OCI-LY7 (cell line): Measurements from ENCODE around the gene EGFLAM. TPM values are rescaled to one million over a fixed set of nuclear protein-coding genes. Genes with fewer than 3 reads are reported as not detected.
A peak's percentile ranks its signal among the peaks of the same experiment; 100 is the strongest.

Experiments
- BruUV-seq: library from RNA; stranded (reverse); fragments of 400-500 nt; replicated peaks from 2 replicates; lab custom pipeline; 2021; lab: Mats Ljungman, UMichigan
- CTCF ChIA-PET: fragments of 300-600 bp; sonication (Branson Sonifier 250); formaldehyde crosslinking; loops from one replicate; lab custom pipeline; 2022; ENCODE audit warnings: antibody characterized with exemption; ENCODE audit not compliant: unreplicated experiment; lab: Charles Lee
- POLR2A ChIA-PET: fragments of 300-600 bp; sonication (Branson Sonifier 250); formaldehyde crosslinking; loops from one replicate; lab custom pipeline; 2022; ENCODE audit warnings: antibody characterized with exemption; lab: Charles Lee
- DNase-seq: peaks from one replicate; pipeline ENCODE4 v3.0.0-alpha.2; 2015; ENCODE audit warnings: low spot score
- H2AFZ ChIP-seq: fragments of 200-600 bp; sonication (generic), shearing (Covaris generic); 2 replicates; pipeline ENCODE4 v1.6.1; 2014; ENCODE audit warnings: mild to moderate bottlenecking, antibody characterized with exemption, low read length, moderate library complexity
- H3K27ac ChIP-seq: fragments of 200-600 bp; sonication (generic); 2 replicates; pipeline ENCODE4 v1.5.1; 2014; ENCODE audit warnings: mixed run types, low read depth, mild to moderate bottlenecking, moderate library complexity, low read length, inconsistent platforms; ENCODE audit not compliant: poor library complexity, severe bottlenecking
- H3K36me3 ChIP-seq: fragments of 200-600 bp; sonication (generic); 2 replicates; pipeline ENCODE4 v1.6.1; 2014; ENCODE audit warnings: mild to moderate bottlenecking, antibody characterized with exemption, low read length, moderate library complexity, mixed read lengths; ENCODE audit not compliant: insufficient read depth
- H3K4me1 ChIP-seq: fragments of 200-600 bp; sonication (generic); 2 replicates; pipeline ENCODE4 v1.5.1; 2014; ENCODE audit warnings: mild to moderate bottlenecking, low read length; ENCODE audit not compliant: insufficient read depth, poor library complexity, severe bottlenecking
- H3K4me2 ChIP-seq: fragments of 200-600 bp; sonication (generic); 2 replicates; pipeline ENCODE4 v1.6.1; 2014; ENCODE audit warnings: mild to moderate bottlenecking, low read length
- H3K4me3 ChIP-seq: fragments of 200-600 bp; sonication (generic); 2 replicates; pipeline ENCODE4 v1.5.1; 2014; ENCODE audit warnings: mild to moderate bottlenecking, low read depth, low read length; ENCODE audit not compliant: poor library complexity, severe bottlenecking
- H3K79me2 ChIP-seq: fragments of 200-600 bp; sonication (generic); 2 replicates; pipeline ENCODE4 v1.6.1; 2016; ENCODE audit warnings: low read depth, mild to moderate bottlenecking, low read length, moderate library complexity, mixed read lengths; ENCODE audit not compliant: insufficient read depth
- H3K9me2 ChIP-seq: fragments of 200-600 bp; sonication (generic); 2 replicates; pipeline ENCODE4 v1.6.1; 2016; ENCODE audit warnings: mild to moderate bottlenecking, low read length, mixed read lengths; ENCODE audit not compliant: insufficient read depth
- H3K9me3 ChIP-seq: fragments of 200-600 bp; sonication (generic); 2 replicates; pipeline ENCODE4 v1.6.1; 2014; ENCODE audit warnings: mild to moderate bottlenecking, mixed run types, low read length, mixed read lengths
- H4K20me1 ChIP-seq: fragments of 200-600 bp; sonication (generic); 2 replicates; pipeline ENCODE4 v1.6.1; 2014; ENCODE audit warnings: mild to moderate bottlenecking, antibody characterized with exemption, low read length, moderate library complexity, mixed read lengths; ENCODE audit not compliant: insufficient read depth
- EZH2phosphoT487 ChIP-seq: fragments of 200-600 bp; sonication (generic); IDR thresholded peaks from 2 replicates; pipeline ENCODE4 v1.6.1; 2018; ENCODE audit warnings: low read depth, borderline replicate concordance, mild to moderate bottlenecking, mixed run types, antibody characterized with exemption, low read length, moderate library complexity, mixed read lengths
- intact Hi-C: fragments of 100-400 bp; cut with micrococcal nuclease; formaldehyde crosslinking; loops from one replicate; pipeline ENCODE4 v1.10.0; 2022; ENCODE audit not compliant: unreplicated experiment
- total RNA-seq, 2 experiments: library from RNA; depleted of rRNA in 1 of 2; stranded (reverse); fragments of >200 nt in 1 of 2; shearing (Covaris generic) in 1 of 2; gene quantifications; 2 replicates each; pipeline ENCODE4 v1.2.3, GENCODE V29; 2014 to 2022
- TF ChIP-seq, protein P1 (sequence below): fragments of 200-600 bp; sonication (generic); conservative IDR thresholded peaks from 2 replicates; pipeline ENCODE4 v1.5.1; 2014; ENCODE audit warnings: mild to moderate bottlenecking, antibody characterized with exemption, low read length, moderate library complexity, mixed read lengths

EGFLAM gene
- total RNA-seq, 2 experiments from 2014 or later = not detected

DNA sequence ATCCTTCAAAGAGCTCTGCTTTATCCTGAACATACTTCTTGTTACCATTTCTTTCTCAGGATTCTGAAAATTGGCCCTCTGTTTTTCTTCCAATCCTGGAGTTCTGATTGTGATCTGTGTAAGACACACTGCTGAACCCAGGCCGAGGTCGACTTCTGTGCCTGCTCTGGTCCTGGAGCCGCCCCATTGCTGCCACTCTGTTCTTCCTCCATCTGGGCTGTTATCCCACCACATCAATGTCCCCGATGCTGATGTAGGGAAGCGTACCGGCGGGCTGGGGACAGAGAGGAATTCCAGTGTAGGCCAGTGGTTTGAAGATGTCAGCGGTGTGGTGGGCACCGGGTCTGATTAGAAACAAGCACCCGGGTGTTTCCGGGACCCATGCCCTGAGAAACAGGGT lies 195.6 kb downstream of the EGFLAM start:
- DNase-seq = no peak
- H3K4me1 ChIP-seq = peaks cover 21% of the 10 kb centered on the region
- peaks cover 15% of the 10 kb centered on the region for H4K20me1 ChIP-seq
- BruUV-seq = no TSS peak
- no peak overlapping the region for H3K27ac ChIP-seq
- H3K36me3 ChIP-seq = no peaks in the 10 kb centered on the region
- TF ChIP-seq EZH2phosphoT487 = no peak
- TF ChIP-seq, protein P1, sequence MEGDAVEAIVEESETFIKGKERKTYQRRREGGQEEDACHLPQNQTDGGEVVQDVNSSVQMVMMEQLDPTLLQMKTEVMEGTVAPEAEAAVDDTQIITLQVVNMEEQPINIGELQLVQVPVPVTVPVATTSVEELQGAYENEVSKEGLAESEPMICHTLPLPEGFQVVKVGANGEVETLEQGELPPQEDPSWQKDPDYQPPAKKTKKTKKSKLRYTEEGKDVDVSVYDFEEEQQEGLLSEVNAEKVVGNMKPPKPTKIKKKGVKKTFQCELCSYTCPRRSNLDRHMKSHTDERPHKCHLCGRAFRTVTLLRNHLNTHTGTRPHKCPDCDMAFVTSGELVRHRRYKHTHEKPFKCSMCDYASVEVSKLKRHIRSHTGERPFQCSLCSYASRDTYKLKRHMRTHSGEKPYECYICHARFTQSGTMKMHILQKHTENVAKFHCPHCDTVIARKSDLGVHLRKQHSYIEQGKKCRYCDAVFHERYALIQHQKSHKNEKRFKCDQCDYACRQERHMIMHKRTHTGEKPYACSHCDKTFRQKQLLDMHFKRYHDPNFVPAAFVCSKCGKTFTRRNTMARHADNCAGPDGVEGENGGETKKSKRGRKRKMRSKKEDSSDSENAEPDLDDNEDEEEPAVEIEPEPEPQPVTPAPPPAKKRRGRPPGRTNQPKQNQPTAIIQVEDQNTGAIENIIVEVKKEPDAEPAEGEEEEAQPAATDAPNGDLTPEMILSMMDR = no peak
- intact Hi-C loops = loop anchor here (10.0 kb wide), 1 partner anchor 621 kb away; the partner anchor contains the start of gene RICTOR
- H3K4me2 ChIP-seq = peak overlapping the region; percentile 70
- CTCF ChIA-PET = interaction anchor here (1.4 to 1.6 kb wide), 2 partner anchors 12 to 32 kb away, joined by 3 to 8 read pairs; no protein-coding TSS in a partner anchor
- POLR2A ChIA-PET = interaction anchor here (0.6 to 2.2 kb wide), 5 partner anchors 9 to 1576 kb away, joined by 3 to 6 read pairs (median 4); no protein-coding TSS in a partner anchor
- no peak overlapping the region for H2AFZ ChIP-seq
- no peaks in the 10 kb centered on the region for H3K79me2 ChIP-seq
- no peaks in the 10 kb centered on the region for H3K9me3 ChIP-seq
- no peak overlapping the region for H3K4me3 ChIP-seq
- H3K9me2 ChIP-seq = no peaks in the 10 kb centered on the region

DNA sequence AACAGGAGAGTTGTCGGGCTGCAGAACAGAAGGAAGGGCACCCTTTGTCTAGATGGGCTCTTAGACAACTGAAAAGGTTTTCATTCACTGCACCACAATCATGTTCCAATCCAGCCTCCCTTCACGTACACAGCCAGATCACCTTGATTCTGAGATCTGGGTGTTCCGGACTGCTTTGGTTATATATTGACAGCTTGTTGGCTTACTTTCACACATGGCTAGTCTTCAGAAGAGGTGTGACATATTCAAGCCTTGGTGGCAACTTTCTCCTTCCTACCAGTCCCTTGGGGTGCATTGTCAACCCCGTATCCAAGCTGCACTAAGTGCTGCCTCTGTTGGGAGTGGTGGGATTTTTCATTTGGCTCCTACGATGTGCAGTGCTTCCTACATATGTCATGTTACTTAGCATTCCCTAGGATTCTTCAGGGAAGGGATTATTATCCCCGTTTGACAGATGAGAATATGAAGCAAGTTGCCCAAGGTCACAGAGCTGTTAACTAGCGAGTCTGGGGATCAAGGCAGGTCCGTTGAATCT lies 197.5 kb downstream of the EGFLAM start:
- no TSS peak for BruUV-seq
- DNase-seq = no peak
- intact Hi-C loops = loop anchor here (10.0 kb wide), 1 partner anchor 619 kb away; the partner anchor contains the start of gene RICTOR
- Histone ChIP-seq H3K36me3 (no peaks in the 10 kb centered on the region), H3K9me3 (no peaks in the 10 kb centered on the region), H3K79me2 (no peaks in the 10 kb centered on the region), H3K27ac (no peak overlapping the region), H4K20me1 (peaks cover 15% of the 10 kb centered on the region), H3K9me2 (no peaks in the 10 kb centered on the region), H3K4me1 (peaks cover 21% of the 10 kb centered on the region), H3K4me3 (no peak overlapping the region), H2AFZ (no peak overlapping the region), H3K4me2 (no peak overlapping the region)
- POLR2A ChIA-PET = interaction anchor here (0.5 kb wide), 1 partner anchor 16 kb away, joined by 3 read pairs; no protein-coding TSS in a partner anchor
- TF ChIP-seq EZH2phosphoT487 = no peak
- TF ChIP-seq, protein P1 = no peak
- CTCF ChIA-PET = no interaction called here
